ENCODE data around the gene TRABD2B.

TRABD2B gene

GRCh38 chr1:47924270-47925048 lies 72.7 kb downstream of the TRABD2B start:
- no peak overlapping the region for H3K4me3 ChIP-seq (ENCODE audit: low read depth, low read length)
- TF ChIP-seq CTCF (IDR thresholded peaks at IDR 0.05; ENCODE audit: control insufficient read depth, extremely low read depth, insufficient read depth), result no peak
- no peak for DNase-seq (ENCODE audit: low read depth)

GRCh38 chr1:47921935-47922415 lies 75.2 kb downstream of the TRABD2B start:
- no peak overlapping the region for H3K4me3 ChIP-seq (ENCODE audit: low read depth, low read length)
- TF ChIP-seq CTCF (IDR thresholded peaks at IDR 0.05; ENCODE audit: control insufficient read depth, extremely low read depth, insufficient read depth), result no peak
- DNase-seq (ENCODE audit: low read depth), result no peak

- no peak for DNase-seq (ENCODE audit: low read depth)
- TF ChIP-seq CTCF (IDR thresholded peaks at IDR 0.05; ENCODE audit: control insufficient read depth, extremely low read depth, insufficient read depth), result no peak
- H3K4me3 ChIP-seq (ENCODE audit: low read depth, low read length), result no peak overlapping the region
Observed at GRCh38 chr1:47919113-47919833, 77.9 kb downstream of the TRABD2B start.

- DNase-seq (ENCODE audit: low read depth), result no peak
- TF ChIP-seq CTCF (IDR thresholded peaks at IDR 0.05; ENCODE audit: control insufficient read depth, extremely low read depth, insufficient read depth), result no peak
- H3K4me3 ChIP-seq (ENCODE audit: low read depth, low read length), result no peak overlapping the region
Observed at GRCh38 chr1:47918257-47918867, 78.8 kb downstream of the TRABD2B start.

- no peak overlapping the region for H3K4me3 ChIP-seq (ENCODE audit: low read depth, low read length)
- DNase-seq (ENCODE audit: low read depth), result no peak
- TF ChIP-seq CTCF (IDR thresholded peaks at IDR 0.05; ENCODE audit: control insufficient read depth, extremely low read depth, insufficient read depth), result no peak
Observed at GRCh38 chr1:47917687-47918086, 79.5 kb downstream of the TRABD2B start.

GRCh38 chr1:47915677-47916353 lies 81.4 kb downstream of the TRABD2B start:
- H3K4me3 ChIP-seq (ENCODE audit: low read depth, low read length), result no peak overlapping the region
- no peak for DNase-seq (ENCODE audit: low read depth)
- no peak for TF ChIP-seq CTCF (IDR thresholded peaks at IDR 0.05; ENCODE audit: control insufficient read depth, extremely low read depth, insufficient read depth)
